DND-41 (cell line): ENCODE measurements around the gene CYB561.

Experiments used
- CTCF ChIP-seq: IDR thresholded peaks from 2 replicates; pipeline ENCODE4 v1.5.1; 2012; ENCODE audit warnings: borderline replicate concordance, low read length, moderate library complexity, mild to moderate bottlenecking; ENCODE audit not compliant: poor library complexity, severe bottlenecking; ENCODE audit errors: extremely low read depth
- EZH2 ChIP-seq: IDR thresholded peaks from 3 replicates; pipeline ENCODE4 v1.6.1; 2012; ENCODE audit warnings: borderline replicate concordance, low read depth, mild to moderate bottlenecking, moderate library complexity, low read length, inconsistent platforms; ENCODE audit not compliant: severe bottlenecking

- TF ChIP-seq CTCF (no peak), EZH2 (no peak)
Observed at GRCh38 chr17:63444457-63444856, 1.6 kb downstream of the CYB561 start.
